ENCODE data around the gene NAPSA.

The NAPSA gene

DNA sequence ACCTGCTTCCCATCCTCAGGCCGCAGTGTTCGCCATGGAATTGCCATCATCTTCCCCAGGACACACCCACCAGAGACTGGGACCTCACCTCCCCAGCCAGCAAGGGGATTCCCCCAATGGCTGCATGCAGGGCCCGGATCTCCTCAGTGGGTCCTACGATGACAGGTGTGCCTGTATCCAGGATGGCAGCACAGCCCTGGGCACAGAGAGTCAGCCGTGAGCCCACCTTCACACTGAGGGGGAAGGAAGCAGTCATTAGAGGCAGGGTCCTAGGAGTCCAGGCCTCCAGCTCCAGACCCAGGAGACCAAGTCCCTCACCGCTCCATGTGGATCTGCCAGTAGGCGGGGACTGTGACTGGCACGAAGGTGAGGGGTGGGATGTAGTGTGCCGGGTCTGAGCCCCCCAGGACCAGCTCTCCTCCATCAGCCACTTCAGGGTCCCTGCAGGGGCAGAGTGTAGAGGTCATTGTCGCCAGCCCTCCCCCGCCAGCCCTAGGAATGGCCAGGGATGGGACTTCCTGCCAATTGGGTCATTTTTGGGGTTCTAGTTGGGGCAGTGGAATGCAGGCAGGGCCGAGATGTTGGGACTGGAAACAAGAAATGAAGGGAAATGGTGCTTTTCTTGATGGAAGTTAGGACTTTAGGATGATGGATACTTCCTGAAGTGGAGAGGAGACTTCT lies 30.6 kb downstream of the NAPSA start:
- no peaks in the 10 kb centered on the region for H3K27me3 ChIP-seq (ENCODE audit: insufficient read depth, low read depth, severe bottlenecking)
- peaks cover 4% of the 10 kb centered on the region; the same call in 1 of the 2 replicates for H3K36me3 ChIP-seq
- no peak for DNase-seq
- H3K27ac ChIP-seq: no peak overlapping the region
- no peak overlapping the region for H3K4me3 ChIP-seq (ENCODE audit: low read depth, low read length)
- H3K9me3 ChIP-seq (ENCODE audit: severe bottlenecking): peaks cover 7% of the 10 kb centered on the region
- TF ChIP-seq, protein P1, sequence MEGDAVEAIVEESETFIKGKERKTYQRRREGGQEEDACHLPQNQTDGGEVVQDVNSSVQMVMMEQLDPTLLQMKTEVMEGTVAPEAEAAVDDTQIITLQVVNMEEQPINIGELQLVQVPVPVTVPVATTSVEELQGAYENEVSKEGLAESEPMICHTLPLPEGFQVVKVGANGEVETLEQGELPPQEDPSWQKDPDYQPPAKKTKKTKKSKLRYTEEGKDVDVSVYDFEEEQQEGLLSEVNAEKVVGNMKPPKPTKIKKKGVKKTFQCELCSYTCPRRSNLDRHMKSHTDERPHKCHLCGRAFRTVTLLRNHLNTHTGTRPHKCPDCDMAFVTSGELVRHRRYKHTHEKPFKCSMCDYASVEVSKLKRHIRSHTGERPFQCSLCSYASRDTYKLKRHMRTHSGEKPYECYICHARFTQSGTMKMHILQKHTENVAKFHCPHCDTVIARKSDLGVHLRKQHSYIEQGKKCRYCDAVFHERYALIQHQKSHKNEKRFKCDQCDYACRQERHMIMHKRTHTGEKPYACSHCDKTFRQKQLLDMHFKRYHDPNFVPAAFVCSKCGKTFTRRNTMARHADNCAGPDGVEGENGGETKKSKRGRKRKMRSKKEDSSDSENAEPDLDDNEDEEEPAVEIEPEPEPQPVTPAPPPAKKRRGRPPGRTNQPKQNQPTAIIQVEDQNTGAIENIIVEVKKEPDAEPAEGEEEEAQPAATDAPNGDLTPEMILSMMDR (IDR thresholded peaks at IDR 0.05; ENCODE audit: low read depth, low read length): no peak

DNA sequence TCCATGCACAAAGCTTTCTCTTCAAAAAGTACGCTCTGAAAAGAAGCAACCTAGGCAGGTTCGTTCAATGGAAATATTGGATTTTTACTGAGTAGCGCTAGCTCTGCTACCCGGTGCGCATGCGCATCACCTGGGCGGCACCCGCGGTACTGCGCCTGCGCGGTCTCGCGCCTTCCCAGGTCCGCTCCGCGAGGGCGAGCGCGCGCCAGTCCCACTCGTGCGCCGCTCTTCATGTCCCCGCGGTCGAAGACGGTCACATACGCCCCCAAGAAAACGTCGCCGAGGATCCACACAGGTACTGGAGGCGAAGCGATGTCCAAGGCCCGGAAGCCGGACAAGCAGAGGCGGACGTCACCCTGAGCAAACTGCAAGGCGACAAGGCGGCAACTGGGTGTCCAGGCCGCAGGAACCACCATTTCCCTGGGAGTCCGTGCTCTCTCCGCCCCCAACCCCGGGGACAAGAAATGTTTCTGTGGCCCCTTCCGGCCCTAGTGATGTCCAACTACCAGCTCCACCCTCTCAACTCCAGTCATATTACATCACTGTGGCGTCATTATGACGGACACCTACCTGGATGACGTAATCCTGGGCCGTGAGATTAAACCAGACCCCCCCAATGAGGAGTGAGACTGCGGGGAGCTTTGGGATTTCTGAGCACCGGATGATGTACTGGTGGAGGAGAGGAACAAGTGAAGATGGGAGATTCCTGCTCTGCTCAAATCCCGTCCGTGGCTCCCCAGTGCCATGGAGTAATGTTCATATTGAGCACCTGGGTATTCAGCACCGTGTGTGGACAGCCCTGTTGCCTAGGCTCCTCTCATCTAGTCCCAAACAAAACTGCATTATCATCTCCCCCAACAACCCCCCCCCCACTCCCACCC lies 31.5 kb downstream of the NAPSA start:
- peak overlapping the region; percentile 67 for H3K27ac ChIP-seq
- H3K4me3 ChIP-seq (ENCODE audit: low read depth, low read length): peak overlapping the region; percentile 58
- H3K9me3 ChIP-seq (ENCODE audit: severe bottlenecking): peaks cover 7% of the 10 kb centered on the region
- TF ChIP-seq, protein P1 (IDR thresholded peaks at IDR 0.05; ENCODE audit: low read depth, low read length): no peak
- no peaks in the 10 kb centered on the region for H3K27me3 ChIP-seq (ENCODE audit: insufficient read depth, low read depth, severe bottlenecking)
- peaks cover 4% of the 10 kb centered on the region; the same call in 1 of the 2 replicates for H3K36me3 ChIP-seq
- DNase-seq: peak; percentile 66

DNA sequence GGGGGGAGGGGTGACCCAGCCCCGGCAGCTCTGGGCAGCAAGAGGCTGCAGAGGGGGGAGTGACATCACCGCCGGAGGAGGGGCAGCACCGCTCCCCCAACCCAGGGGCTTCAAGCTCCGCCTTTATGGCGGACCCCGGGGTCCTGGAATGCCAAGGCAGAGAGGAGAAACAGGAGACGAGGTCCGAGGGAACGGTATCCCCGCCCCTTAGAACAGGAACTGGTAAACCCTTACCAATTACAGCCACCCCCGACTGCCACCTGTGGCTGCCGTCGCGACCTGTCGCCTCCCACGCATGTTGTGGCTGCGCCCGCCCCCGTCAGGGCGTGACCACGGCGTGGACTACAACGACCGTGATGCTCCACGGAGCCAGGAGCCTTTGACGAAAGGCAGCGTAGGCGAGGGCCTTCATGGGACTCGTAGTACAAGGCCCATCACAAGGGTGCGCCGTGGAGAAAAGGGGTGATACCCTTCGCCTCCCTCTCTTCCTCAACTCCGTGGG lies 32.2 kb downstream of the NAPSA start:
- H3K27me3 ChIP-seq (ENCODE audit: insufficient read depth, low read depth, severe bottlenecking): no peaks in the 10 kb centered on the region
- H3K36me3 ChIP-seq: peaks cover under 1% of the 10 kb centered on the region; the same call in 1 of the 2 replicates
- peaks cover 7% of the 10 kb centered on the region for H3K9me3 ChIP-seq (ENCODE audit: severe bottlenecking)
- H3K27ac ChIP-seq: peak overlapping the region; percentile 67
- peak; percentile 91 for DNase-seq
- H3K4me3 ChIP-seq (ENCODE audit: low read depth, low read length): peak overlapping the region; percentile 58
- TF ChIP-seq, protein P1 (IDR thresholded peaks at IDR 0.05; ENCODE audit: low read depth, low read length): no peak

DNA sequence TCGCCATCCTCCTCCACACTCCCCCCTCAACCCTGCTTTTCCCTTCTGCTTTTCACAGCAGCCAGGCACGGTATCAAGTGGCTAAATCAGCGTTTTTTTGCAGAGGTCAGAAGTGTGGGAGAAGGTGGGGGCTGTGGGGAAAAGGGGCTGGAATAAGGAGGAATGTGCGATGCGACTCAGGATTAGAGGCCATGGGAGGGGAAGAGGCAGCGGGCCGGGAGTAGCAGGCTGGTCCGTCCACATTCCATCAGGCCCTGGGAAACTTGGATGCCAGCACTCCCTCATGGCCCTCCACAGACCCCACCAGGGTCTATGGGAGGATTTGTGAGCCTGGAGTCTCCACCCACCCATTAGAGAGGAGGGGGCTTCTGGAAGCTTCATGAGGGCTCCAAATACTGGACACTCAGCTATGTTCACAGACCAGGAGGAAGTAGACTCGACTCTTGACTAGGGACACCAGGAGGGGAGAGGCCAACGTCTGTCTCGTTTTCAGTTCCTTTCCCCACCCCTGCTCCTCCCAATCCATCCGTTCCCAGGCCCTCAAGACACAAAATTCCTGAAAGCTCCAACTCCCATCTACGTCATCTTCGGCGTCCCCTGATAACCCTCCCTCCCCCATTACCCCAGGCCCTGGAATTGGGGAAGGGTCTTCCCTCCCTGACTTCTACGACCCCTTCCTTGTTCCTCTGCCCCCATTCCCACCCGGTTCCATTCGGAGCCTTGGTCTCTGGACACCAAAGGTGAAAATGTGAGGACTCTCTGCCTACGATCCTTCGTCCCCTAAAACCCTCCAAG lies 33.0 kb downstream of the NAPSA start:
- H3K4me3 ChIP-seq (ENCODE audit: low read depth, low read length): no peak overlapping the region
- TF ChIP-seq, protein P1 (IDR thresholded peaks at IDR 0.05; ENCODE audit: low read depth, low read length): no peak
- H3K27me3 ChIP-seq (ENCODE audit: insufficient read depth, low read depth, severe bottlenecking): no peaks in the 10 kb centered on the region
- peaks cover 7% of the 10 kb centered on the region for H3K9me3 ChIP-seq (ENCODE audit: severe bottlenecking)
- no peak overlapping the region for H3K27ac ChIP-seq
- no peaks in the 10 kb centered on the region for H3K36me3 ChIP-seq
- DNase-seq: no peak

DNA sequence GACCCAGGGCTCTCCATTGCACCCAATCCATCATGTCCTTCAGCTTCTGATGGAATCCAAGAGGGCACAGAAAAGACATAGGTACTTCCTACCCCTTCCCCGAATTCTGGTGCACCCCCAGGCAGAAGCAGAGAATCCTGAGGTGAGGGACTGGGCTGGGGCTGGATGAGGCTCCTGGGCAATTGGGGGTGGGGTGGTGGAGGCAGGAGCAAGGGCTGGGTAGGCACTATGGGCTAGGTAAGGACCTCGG lies 33.5 kb downstream of the NAPSA start:
- TF ChIP-seq, protein P1 (IDR thresholded peaks at IDR 0.05; ENCODE audit: low read depth, low read length): no peak
- H3K36me3 ChIP-seq: no peaks in the 10 kb centered on the region
- peaks cover 7% of the 10 kb centered on the region for H3K9me3 ChIP-seq (ENCODE audit: severe bottlenecking)
- no peak overlapping the region for H3K4me3 ChIP-seq (ENCODE audit: low read depth, low read length)
- no peak overlapping the region for H3K27ac ChIP-seq
- DNase-seq: no peak
- no peaks in the 10 kb centered on the region for H3K27me3 ChIP-seq (ENCODE audit: insufficient read depth, low read depth, severe bottlenecking)
